GM19043 (cell line): ENCODE results near the gene FAM217A.

Experiments used
- ATAC-seq: cut with Tn5 transposase; IDR thresholded peaks from one replicate; pipeline ENCODE4 v1.9.1; 2021; ENCODE audit warnings: low read depth; ENCODE audit not compliant: unreplicated experiment

FAM217A gene

DNA sequence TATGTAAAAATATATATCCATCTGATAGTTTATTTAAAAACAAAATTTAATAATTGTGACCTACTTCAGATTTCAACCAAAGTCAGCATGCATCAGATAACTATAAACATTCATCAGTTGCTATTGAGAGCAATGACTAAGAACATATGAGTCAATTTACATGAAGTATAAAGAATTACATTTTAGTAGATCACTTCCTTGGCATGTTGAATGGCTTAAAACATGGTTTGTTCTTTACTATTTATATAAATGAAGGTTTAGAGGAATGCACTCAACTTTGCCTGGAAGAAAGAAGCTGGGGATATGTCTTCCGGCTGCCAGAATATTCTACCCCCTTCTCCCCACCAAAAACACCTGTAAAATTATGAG is 6.4 kb upstream of the FAM217A start:
- no peak for ATAC-seq

DNA sequence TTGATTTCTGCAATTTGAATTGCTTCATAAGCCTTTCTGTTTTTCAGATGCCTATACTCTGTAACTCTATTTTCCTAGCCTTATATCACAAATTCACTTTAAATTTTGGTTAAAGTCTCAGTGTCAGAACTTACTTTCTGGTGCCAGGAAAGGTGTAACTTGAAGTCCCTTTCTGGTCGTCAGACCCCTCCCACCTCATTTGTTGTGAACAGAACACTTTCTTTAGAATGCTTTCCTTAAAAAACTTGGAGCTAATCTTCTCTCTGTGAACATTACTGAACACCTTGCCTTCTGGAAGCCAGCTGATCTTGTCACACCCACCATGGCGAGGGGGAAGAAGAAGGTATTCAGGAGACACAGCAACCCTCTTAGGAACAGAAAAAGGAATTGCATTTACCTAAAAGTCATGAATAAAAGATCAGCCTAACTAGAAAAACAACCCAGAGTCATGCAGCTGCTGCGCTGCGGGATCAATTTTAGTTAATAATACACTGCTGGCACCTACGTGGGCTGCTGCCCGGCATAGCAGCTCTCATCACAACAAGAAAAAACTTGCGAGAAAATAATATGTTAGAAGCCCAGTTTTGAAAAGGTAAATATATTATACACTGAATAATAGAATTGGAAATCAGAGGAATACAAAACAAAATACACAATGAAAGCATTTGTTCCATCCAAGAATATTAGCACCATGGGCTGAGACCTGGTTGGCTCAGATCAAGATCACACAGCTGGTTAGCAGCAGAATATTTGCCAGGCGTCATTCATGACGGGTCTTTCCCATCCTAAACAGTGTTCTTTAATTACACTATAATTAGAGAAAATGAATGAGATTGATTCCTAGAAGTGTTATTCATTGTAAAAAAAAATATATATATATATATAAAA is 5.8 kb upstream of the FAM217A start:
- no peak for ATAC-seq

DNA sequence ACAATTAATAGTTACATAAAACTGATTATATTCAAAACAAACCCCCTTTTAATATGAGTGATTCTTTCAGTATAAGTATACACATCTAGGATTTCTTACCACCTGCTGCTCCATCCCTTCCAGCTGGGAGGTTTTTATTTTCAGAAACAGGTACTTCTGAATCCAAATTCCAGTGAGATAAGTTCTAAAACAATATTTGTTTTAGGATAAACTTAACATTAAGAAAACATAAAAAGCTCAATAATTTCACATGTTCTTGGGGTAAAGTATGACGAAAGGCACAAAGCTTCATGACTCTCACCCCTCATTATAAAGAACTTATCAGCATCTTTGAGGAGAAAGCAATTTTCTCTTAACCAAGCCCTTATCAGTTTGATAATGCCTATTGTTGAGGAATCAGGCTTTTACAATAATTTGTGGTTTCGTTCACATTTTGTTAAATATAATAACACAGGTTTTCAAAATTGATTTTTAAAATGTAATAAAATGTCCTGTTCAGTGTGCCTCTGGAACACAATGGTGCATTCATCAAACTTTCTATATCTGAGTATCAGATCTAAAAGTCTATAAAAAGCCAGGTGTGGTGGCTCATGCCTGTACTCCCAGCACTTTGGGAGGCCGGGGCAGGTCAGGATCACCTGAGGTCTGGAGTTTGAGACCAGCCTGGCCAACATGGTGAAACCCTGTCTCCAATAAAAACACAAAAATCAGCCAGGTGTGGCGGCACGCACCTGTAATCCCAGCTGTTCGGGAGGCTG is 4.3 kb downstream of the FAM217A start:
- ATAC-seq = no peak

DNA sequence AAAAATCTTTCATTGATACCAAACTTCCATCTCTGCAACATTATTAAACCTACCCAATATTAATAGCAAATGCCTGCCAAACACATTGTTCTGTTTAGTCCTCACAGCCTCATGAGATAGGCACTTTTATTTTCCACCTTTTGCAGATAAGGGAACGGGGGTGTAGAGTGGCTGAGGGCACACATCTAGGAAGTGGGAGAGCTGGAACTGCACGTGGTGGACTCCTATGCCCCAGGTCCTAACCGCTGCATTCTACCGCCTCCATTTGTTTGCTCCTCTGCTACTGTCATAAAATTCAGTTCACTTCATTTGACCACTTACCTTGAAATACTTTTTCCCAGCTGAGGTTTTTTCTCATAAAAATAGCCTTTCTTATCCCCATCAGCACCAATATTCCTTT is 7.6 kb downstream of the FAM217A start:
- ATAC-seq = no peak

DNA sequence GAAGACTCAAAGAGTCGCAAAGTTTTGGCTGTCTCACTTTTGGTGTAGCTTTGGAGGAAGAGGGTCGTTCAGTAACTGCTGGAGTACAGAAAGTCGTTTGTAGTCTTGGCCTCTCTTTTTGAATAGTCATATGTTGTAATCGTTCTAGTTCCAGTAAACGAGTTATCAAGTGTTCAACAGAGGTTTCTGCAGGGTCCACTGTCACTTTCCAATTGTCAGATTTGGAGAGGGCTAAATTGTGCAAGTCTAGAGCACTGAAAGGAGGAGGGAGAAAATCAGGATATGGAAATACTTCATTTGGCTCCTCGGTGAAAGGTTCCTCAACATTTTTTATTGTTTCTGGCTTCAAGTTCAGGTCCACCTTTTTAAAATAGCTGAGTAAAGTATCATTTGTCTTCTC is 9.7 kb downstream of the FAM217A start:
- ATAC-seq = no peak

DNA sequence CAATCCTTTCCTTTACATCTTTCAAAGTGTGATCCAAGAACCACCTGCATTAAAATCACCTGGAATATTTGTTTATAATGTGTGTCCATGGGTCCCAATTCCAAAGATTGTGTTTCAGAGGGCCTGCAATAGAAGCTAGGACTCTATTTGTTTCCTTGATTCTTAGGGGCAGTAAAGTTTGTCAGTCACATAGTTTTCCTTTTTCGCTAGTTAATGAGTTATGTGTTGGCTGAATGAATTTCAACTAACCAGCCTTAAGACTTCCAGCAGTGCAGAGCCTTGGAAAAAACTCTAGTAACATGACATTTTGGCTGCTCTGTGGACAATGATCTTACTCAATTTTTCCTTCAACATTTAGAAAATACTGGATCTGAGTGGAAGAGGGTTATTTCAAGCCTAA is 11.3 kb downstream of the FAM217A start:
- ATAC-seq = no peak

DNA sequence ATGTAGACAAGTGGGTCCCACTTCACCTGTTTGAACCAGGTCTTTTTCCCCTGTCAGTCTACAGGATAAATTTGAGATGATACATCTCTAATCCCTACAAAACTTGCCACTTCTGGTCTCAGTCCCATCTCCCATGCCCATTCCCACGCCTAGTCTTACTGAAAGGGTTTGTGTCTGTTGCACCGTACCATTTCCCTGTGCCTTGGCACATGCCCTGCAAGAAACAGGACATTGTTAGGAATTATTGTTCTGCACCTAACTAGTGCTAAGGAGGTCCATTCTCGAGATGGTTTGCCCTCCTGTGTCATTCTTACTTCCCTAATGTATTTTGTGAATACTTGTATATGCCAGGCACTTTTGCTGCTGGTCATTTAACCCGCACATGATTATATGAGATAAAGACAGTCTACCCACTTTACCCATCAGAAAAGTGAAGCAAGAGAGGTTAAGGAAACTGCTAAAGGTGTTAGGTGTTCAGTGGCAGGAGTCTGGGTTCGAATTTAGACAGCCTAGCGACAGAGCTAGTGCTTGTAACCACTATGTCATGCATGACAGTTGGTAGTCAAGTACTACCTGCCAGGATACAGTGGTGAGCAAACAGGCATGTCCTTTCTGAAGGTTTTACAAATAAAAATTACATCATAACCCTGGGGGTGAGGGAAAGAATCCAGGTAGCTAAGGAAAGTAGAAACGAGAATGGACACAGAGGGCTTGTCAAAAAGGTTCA is 12.7 kb downstream of the FAM217A start:
- ATAC-seq = no peak

DNA sequence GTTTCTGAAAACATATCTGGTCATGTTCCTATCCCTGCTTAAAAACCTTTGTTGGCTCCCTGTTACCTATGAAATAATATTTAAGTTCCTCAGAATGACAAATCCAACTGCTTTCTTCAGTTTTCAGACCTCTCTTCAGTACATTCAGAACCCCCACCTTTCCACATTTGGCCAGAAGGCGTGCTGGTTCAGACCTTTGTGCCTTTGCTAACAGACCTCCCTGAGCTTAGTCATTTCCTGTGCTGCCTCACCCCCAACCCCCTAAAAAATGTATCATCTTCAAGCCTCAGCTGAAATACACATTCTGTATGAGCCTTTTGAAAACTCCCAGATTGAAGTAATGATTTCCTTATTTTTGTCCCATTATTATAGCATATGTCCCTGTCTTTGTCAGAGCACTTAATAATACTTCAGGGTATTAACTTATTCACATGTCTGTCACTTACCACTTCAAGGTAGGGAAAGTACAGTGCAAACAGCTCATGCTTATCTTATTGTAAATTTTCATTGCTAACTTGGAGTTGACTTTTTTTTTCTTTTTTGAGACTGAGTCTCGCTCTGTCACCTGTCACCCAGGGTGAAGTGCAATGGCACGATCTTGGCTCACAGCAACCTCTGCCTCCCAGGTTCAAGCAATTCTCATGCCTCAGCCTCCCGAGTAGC is 19.7 kb downstream of the FAM217A start:
- no peak for ATAC-seq

DNA sequence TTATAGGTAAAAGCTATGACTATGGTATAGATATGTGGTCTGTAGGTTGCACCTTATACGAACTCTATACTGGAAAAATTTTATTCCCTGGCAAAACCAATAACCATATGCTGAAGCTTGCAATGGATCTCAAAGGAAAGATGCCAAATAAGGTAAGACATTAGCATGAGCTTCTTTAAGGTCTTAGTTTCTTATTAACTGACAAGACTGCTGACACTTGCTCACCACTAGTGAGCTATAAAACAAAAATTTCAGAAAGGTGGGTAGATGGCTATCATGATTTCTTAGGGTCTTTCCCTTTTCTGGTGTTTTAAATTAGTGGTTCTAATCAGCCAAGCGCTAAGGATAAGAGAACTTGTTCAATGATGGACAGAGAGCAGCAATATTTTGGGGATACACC is 21.9 kb downstream of the FAM217A start:
- no peak for ATAC-seq

DNA sequence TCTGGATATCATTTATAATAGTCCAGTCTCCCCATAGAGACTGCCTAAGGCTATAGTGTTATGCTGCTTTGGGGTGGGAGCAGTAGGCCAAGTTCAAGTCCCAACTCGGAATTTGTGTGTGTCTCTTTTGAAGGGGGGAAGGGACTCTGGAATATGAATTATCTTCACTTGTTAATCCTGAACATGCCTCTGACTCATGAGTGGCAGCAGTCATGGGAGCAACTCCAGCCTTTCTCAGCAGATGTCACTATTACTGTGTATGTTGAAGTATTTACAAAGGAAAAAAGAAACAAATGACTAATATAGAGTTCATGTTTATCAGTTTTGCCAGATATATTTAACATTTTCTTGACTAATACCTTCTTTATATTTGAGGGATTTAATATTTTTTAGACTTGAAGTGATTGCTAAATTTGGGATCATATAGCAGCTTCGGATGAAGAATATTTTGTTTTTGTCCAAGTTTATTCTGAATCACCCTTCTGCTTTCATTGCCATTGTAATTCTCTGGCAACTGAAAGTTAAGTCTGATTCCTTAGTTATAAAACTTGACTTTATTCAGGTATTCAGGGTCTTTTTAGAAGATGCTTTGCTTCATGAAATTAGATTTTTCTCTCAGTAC is 23.4 kb downstream of the FAM217A start:
- ATAC-seq = no peak

DNA sequence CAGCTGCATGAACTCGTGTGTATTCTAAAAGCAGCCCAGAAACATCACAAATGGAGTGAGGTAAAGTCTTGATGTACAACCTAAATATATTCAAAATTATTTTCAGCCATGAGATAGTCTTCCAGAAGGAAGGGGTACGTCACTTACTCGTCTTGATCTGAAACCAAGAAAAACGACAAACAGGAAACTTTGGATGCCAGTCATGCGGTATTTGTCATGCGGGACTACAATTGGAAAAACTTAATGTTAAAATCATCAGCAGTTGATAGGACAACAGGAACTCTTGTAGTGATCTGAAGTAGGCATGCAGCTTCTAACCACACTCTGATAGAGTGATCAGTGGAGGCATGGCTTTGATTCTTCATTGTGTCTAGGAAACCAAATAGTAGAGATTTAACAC is 29.7 kb downstream of the FAM217A start:
- ATAC-seq = no peak

DNA sequence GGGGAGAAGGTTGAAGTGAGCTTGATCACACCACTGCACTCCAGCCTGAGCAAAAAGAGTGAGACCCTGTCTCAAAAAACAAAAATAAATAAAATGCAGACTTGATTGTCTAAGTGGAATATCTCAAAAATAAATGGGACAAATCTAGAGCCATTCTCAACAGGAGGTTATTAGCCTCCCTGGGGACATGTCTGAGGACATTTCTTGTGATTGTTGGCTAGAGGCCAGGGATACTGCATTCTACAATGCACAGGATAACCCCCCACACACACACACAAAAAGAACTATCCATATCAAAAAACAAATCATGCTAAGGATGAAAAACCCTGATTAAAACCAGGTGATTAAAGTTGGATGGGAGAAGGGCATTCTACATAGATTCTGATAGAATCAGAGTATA is 37.5 kb downstream of the FAM217A start:
- no peak for ATAC-seq

DNA sequence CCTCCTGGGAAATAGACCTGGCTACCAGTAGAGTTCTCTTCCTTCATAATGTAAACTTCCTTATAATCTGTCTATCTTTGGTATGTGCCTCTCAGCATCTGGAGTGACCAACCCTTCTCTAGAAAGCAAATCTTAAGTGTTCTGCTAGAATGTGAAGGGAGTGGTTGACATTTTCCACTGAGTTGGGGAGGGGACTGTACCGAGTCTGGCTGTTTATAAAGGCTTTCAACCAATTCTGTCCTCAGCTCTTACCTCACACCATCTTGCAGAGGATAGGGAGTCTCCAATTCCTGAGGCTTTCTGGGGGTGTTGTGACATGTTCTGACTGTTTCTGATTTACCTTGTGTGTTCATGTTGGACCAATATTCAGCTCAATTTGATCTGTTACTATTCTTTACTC is 39.6 kb downstream of the FAM217A start:
- ATAC-seq = no peak

DNA sequence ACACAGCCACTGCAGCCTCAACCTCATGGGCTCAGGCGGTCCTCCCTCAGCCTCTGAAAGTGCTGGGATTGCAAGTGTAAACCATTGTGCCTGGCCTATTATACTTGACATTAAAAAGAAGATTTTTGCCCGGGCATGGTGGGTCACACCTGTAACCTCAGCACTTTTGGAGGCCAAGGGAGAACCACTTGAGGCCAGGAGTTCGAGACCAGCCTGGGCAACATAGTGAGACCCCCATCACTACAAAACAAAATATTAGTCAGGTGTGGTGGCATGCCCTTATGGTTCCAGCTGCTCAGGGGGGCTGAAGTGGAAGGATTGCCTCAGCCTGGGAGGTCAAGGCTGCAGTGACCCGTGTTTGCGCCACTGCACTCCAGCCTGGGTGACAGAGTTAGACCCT is 42.4 kb downstream of the FAM217A start:
- no peak for ATAC-seq

DNA sequence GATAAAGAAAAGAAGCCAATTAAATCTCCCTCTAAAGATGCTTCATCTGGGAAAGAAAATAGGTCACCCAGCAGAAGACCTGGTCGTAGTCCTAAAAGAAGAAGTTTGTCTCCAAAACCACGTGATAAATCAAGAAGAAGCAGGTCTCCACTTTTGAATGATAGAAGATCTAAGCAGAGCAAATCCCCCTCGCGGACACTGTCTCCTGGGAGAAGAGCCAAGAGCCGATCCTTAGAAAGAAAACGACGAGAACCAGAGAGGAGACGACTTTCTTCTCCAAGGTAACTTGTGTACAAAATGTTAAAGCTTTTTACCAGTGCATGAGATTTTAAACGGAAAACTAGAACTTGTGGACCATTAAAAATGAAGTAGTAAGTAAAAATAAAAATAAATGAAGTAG is 46.5 kb downstream of the FAM217A start:
- ATAC-seq = no peak

DNA sequence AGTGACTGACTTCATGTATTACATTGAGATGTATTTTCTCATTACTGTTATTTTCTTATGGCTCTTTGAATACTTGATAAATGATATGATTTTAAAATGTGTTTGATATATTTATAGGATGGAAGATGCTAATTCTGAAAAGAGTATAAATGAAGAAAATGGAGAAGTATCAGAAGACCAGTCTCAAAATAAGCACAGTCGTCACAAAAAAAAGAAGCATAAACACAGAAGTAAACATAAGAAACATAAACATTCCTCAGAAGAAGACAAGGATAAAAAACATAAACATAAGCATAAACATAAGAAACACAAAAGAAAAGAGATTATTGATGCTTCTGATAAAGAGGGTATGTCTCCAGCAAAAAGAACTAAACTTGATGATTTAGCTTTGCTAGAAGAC is 47.5 kb downstream of the FAM217A start:
- no peak for ATAC-seq

DNA sequence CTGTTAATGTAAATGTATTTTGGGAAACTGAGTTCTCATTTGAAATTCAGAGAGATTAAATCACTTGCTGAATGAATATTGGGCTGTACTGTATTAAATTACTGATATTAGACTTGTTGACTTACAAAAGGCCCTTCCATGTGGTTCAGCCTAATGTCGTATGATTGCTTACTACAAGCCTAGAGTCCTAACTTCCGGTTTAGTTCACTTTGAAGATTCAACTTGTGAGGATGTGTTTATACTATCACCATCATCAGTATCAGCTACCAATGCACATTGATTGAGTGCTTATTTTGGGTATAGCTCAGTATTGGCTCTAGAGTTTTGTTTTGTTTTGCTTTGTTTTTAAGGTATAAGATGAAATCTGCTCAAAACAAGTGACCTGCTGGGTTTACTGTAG is 48.3 kb downstream of the FAM217A start:
- no peak for ATAC-seq

DNA sequence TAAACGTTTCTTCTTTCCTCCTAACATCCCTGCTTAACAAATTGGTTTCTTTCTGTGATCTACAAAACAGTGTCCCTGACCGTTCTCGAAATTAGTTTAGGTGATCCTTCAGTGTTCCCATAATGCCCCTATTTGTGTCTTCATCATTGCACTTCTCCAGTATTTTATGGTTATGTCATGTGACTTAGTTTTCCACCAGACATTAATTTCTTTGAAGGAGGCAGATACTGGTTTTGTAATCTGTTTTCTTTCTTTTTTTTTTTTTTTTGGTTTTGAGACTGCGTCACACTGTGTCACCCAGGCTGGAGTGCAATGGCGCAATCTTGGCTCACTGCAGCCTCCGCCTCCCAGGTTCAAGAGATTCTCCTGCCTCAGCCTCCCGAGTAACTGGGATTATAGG is 49.2 kb downstream of the FAM217A start:
- ATAC-seq = no peak

DNA sequence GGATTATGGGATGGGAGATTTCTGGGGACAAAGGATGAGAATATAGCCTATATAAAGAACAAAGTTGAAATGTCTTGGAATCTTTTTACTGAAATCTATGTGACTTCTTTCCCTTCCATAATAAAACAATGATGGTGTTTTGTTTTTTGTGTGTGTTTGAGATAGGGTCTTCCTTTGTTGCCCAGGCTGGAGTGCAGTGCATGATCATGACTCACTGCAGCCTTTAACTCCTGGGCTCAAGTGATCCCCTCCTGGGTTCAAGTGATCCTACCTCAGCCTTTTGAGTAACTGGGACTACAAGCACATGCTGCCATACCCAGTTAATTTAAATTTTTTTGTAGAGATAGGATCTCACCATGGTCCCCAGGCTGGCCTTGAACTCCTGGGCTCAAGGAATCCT is 50.9 kb downstream of the FAM217A start:
- no peak for ATAC-seq

DNA sequence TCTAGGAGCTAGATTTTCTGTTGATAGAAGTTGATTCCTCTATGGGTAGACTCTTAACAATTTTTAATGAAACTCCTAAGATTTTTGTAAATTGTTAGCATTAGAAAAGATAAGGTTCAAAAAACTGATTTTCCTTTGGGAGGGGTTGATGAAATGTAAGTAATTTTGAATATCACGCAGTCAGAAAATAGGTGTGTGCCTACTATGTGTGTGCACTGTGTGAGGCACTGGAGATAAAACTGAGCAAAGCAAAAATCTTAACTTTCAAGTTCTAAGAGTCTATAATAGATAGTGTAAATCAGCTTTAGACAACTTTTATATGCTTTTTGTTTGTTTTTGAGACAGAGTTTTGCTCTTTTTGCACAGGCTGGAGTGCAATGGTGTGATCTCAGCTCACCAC is 53.3 kb downstream of the FAM217A start:
- ATAC-seq = no peak
